Chondrocyte (in vitro differentiated cells): Measurements from ENCODE around the gene CAV1. TPM values are rescaled to one million over a fixed set of nuclear protein-coding genes. Genes with fewer than 3 reads are reported as not detected.

ENCODE experiments used
- DNase-seq: peaks from one replicate; pipeline ENCODE4 v3.0.0; 2021; ENCODE audit warnings: mixed read lengths, low spot score
- H3K27ac Mint-ChIP-seq: one replicate; pipeline ENCODE4 v1.8.0; 2021; ENCODE audit warnings: mild to moderate bottlenecking, moderate library complexity, mixed read lengths; ENCODE audit not compliant: unreplicated experiment
- H3K27me3 Mint-ChIP-seq: 2 replicates; pipeline ENCODE4 v1.8.0; 2021; ENCODE audit warnings: low read depth, mixed read lengths
- H3K36me3 Mint-ChIP-seq: 2 replicates; pipeline ENCODE4 v1.8.0; 2021; ENCODE audit warnings: low read depth, mixed read lengths
- H3K4me1 Mint-ChIP-seq: 2 replicates; pipeline ENCODE4 v1.8.0; 2021; ENCODE audit warnings: low read depth, mild to moderate bottlenecking, mixed read lengths
- H3K4me3 Mint-ChIP-seq: one replicate; pipeline ENCODE4 v1.8.0; 2021; ENCODE audit warnings: mild to moderate bottlenecking, moderate library complexity, mixed read lengths; ENCODE audit not compliant: unreplicated experiment
- H3K9me3 Mint-ChIP-seq: 2 replicates; pipeline ENCODE4 v1.8.0; 2021; ENCODE audit warnings: low read depth, mixed read lengths
- CTCF ChIP-seq: fragments of 200-600 bp; sonication (generic); IDR thresholded peaks from 2 replicates; pipeline ENCODE4 v1.5.0; 2021; ENCODE audit warnings: antibody characterized with exemption, mild to moderate bottlenecking, moderate library complexity
- total RNA-seq: library from RNA; stranded (reverse); gene quantifications from 3 replicates; pipeline ENCODE4 v1.2.1, GENCODE V29; 2021

CAV1 gene
- total RNA-seq, 1 donor from 2014 or later = 297 TPM

GRCh38 chr7:116534790-116535189, 10.0 kb downstream of the CAV1 start:
- Mint-ChIP-seq H3K4me3 (no peak overlapping the region), H3K9me3 (no peaks in the 10 kb centered on the region), H3K27ac (no peak overlapping the region), H3K36me3 (peaks cover 36% of the 10 kb centered on the region), H3K4me1 (peaks cover 46% of the 10 kb centered on the region), H3K27me3 (no peaks in the 10 kb centered on the region)
- DNase-seq = no peak
- TF ChIP-seq CTCF = no peak

DNA sequence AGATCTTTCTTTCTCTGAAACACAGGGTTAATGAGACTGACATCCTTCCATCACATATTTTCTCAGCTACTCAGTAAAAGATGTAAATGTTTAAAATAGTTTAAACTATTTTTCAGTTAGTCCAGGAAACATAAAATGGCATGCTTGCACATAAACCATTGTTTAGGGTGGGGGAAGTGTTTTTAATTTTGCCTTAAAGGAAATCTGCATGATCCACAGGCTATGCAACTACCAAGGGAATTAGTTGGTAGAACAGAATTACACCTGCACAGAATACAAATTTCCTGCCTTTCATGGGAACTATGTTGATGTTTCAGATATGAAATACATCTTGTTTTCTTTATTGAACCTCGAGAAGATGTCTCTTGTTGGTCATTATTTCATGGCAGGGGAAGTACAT, 10.6 kb downstream of the CAV1 start:
- peaks cover 45% of the 10 kb centered on the region for H3K4me1 Mint-ChIP-seq
- H3K36me3 Mint-ChIP-seq = peaks cover 32% of the 10 kb centered on the region
- H3K27me3 Mint-ChIP-seq = no peaks in the 10 kb centered on the region
- H3K27ac Mint-ChIP-seq = no peak overlapping the region
- H3K4me3 Mint-ChIP-seq = no peak overlapping the region
- no peak for DNase-seq
- no peaks in the 10 kb centered on the region for H3K9me3 Mint-ChIP-seq
- no peak for TF ChIP-seq CTCF

DNA sequence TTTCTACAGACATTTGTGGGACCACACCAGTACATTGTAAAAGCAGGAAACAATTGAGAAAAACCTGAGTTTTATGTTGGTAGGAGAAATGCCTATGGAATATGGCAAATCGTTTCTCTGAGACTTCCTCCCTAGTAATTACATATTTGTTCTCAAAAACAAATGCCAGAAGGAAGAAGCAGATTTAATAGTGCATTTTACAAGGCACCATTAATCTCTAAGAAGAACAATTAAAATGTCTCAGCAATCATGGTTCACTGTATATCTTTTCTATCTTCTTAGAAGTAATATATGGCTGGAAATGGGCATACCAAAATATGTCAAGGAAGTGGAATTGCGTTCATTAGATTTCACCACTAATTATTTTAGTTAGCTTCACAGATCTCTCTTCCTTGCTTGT, 13.3 kb downstream of the CAV1 start:
- Mint-ChIP-seq H3K4me1 (peaks cover 46% of the 10 kb centered on the region), H3K36me3 (peaks cover 26% of the 10 kb centered on the region), H3K27ac (no peak overlapping the region), H3K27me3 (no peaks in the 10 kb centered on the region), H3K9me3 (no peaks in the 10 kb centered on the region), H3K4me3 (no peak overlapping the region)
- TF ChIP-seq CTCF = no peak
- no peak for DNase-seq

DNA sequence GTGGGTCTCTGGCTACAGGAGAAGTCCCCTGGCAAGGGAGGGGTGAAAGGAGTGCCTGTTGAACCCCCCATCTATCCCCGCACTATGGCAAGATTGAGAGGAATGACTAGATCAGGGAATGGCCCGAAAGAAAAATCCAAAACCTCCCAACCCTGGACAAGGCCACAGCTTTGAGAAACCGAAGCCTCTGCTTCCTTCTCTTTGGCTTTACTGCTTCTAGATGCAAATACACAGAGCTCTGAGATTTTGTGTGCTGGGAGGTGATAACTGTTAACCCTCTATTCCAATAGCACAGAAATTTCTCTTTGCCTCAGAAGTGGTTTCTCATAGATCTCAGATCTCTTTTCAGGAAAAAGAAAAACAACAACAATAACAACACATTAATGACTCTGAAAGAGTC, 15.0 kb downstream of the CAV1 start:
- no peak for DNase-seq
- TF ChIP-seq CTCF = no peak
- H3K27ac Mint-ChIP-seq = peak overlapping the region; percentile 49
- no peaks in the 10 kb centered on the region for H3K27me3 Mint-ChIP-seq
- no peaks in the 10 kb centered on the region for H3K9me3 Mint-ChIP-seq
- no peak overlapping the region for H3K4me3 Mint-ChIP-seq
- H3K36me3 Mint-ChIP-seq = peaks cover 30% of the 10 kb centered on the region
- H3K4me1 Mint-ChIP-seq = peaks cover 60% of the 10 kb centered on the region

DNA sequence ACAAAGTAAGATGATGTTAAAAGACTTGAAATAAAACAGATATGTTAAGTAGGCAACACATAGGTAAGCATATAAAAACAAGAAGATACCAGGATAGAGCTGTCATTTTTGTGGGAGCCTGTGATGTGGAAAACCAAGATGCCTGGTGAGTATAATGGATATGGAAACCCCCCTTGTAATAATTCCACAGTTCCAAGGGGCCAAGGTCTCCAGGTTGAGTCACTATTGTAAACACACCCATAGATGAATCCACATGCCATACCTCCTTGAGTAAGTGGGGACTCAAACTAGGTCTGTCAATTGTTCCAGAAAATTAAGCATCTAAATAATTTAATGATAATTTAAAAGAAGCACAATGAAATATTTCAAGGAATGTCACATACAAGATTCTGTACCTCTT, 15.9 kb downstream of the CAV1 start:
- DNase-seq = no peak
- peak overlapping the region; percentile 80 for H3K27ac Mint-ChIP-seq
- no peak for TF ChIP-seq CTCF
- H3K36me3 Mint-ChIP-seq = peaks cover 31% of the 10 kb centered on the region
- peaks cover 61% of the 10 kb centered on the region for H3K4me1 Mint-ChIP-seq
- no peak overlapping the region for H3K4me3 Mint-ChIP-seq
- no peaks in the 10 kb centered on the region for H3K9me3 Mint-ChIP-seq
- no peaks in the 10 kb centered on the region for H3K27me3 Mint-ChIP-seq
